ENCODE data around the gene SDR9C7.
"Not testable (repeated sequence)": the region's sequence is repeated elsewhere in the genome, so short reads cannot be mapped to it uniquely, and the experiment has no call there.

SDR9C7 gene

DNA sequence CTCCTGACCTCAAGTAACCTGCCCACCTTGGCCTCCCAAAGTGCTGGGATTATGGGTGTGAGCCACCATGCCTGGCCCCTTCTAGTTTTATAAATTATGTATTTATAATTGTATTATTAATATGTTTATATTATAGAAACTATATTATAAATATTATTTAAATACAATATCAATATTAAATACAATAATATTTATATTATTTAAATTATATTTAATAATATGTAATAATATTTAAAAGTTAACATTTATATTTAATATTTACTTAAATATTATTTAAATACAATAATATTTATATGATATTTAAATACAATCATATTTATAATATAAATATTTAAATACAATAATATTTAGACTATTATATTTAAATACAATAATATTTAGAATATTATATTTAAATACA is 20.0 kb downstream of the SDR9C7 start:
- FAIRE-seq = peak; percentile 100

DNA sequence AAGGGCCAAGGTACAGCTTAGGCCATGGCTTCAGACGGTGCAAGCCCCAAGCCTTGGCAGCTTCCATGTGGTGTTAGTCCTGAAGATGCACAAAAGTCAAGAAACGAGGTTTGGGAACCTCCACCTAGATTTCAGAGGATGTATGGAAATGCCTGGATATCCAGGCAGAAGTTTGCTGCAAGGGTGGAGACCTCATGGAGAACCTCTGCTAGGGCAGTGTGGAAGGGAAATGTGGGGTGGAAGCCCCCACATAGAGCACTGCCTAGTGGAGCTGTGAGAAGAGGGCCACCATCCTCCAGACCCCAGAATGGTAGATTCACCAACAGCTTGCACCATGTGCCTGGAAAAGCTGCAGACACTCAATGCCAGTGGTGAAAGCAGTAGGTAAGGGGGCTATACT is 24.8 kb downstream of the SDR9C7 start:
- FAIRE-seq = not testable (repeated sequence)

DNA sequence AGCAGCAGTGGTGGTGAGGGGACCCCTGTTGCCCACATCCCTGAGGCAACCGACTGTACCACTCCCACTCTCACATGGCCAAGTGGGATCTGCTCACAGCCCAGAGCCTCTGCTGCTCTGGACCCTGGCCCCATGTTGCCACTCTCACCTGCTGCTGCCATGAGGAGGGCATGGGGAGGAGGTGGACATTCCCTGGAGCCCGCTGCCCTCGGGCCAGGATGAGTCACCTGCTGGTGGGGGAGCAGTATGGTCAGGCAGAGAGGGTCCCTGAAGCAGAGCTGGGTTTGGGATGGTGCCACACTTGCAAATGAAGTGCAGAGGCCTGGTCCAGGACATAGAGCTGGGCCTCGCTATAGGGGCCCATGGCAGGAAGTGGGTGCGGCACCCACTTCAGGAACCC is 26.1 kb downstream of the SDR9C7 start:
- no peak for FAIRE-seq

GRCh38 chr12:56905852-56906251 is 28.4 kb downstream of the SDR9C7 start:
- no peak for FAIRE-seq

DNA sequence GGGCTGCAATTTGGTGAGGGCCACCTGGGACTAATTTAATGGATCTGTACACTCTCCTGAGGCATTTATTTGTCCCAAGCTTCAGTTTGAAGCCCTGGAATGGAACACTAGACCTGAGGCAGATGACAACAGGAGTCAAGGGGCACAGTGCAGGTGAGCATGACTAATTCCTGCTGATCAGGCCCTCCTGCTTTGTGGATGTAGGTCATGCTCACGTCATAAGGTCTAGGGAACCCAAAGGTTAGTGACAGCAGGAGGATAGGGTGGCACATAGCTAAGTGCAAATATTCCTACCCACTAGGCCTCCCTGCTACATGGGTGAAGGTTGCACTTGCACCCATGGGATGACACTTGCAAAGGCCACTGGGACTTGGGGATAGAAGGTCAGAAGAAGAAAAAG is 30.8 kb downstream of the SDR9C7 start:
- FAIRE-seq = no peak

- FAIRE-seq = not testable (repeated sequence)
Measured at GRCh38 chr12:56901313-56901712, 32.9 kb downstream of the SDR9C7 start.

- FAIRE-seq = no peak
Measured at GRCh38 chr12:56900583-56900982, 33.6 kb downstream of the SDR9C7 start.

DNA sequence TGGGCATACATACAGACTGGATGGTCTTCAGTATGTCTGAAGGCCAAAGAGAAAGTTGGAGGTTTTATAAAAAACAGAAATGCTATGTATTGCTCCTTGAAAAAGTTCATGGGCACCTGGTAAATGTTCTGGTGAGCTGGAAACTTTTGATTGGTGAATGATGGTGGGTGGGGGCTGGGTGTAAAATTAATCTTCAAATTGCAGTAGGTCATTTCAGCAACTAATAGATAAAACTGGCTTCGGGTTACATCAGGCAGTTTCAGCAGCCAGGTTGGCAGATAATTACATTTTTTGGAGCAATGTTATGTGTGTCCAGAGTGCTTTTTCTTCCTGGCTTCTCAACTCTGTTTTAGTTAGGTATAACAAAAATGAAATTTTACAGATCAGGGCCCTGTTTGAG is 35.3 kb downstream of the SDR9C7 start:
- FAIRE-seq = no peak

GRCh38 chr12:56897844-56898361 is 36.3 kb downstream of the SDR9C7 start:
- no peak for FAIRE-seq

- FAIRE-seq = no peak
Measured at GRCh38 chr12:56896082-56896481, 38.1 kb downstream of the SDR9C7 start.

GRCh38 chr12:56894698-56895368 is 39.4 kb downstream of the SDR9C7 start:
- FAIRE-seq = no peak

- not testable (repeated sequence) for FAIRE-seq
Measured at GRCh38 chr12:56891885-56892284, 42.3 kb downstream of the SDR9C7 start.

GRCh38 chr12:56886319-56886718 is 47.9 kb downstream of the SDR9C7 start:
- FAIRE-seq = no peak

- no peak for FAIRE-seq
Measured at GRCh38 chr12:56885316-56885715, 48.9 kb downstream of the SDR9C7 start.

DNA sequence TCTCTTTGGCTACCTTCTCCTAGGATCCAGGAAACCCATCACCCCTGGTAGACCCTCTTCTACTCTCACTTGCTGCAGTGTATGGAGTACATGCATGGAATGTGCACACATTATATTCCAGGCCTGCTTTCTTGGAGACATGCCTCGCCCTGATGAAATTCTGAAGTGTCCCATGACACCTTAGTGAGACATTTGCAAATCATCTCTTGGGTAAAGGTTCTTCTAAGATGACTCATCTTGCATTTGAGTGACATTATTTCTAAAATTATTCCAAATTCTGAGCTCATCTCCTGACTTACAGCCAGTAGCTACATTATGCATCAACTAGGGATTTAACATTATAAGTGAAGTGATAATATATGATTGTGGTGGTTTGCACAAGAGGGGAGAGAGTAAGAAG is 49.8 kb downstream of the SDR9C7 start:
- no peak for FAIRE-seq

DNA sequence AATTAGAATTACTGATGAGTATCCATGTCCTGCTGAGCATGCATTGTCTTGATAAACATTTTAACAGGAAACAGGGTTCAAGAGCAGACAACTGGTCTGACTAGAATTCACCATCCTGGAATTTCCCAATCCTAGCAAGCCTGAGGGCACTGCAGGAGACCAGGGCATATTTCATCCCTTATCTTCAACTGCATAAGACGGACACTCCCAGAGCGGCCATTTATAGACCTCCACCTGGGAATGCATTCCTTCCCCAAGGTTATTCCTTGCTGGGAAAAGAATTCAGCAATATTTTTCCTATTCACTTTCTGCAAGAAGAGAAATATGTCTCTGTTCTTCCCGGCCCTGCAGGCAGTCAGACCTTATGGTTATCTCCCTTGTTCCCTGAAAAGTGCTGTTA is 51.8 kb downstream of the SDR9C7 start:
- FAIRE-seq = not testable (repeated sequence)

GRCh38 chr12:56880125-56880992 is 53.8 kb downstream of the SDR9C7 start:
- no peak for FAIRE-seq

DNA sequence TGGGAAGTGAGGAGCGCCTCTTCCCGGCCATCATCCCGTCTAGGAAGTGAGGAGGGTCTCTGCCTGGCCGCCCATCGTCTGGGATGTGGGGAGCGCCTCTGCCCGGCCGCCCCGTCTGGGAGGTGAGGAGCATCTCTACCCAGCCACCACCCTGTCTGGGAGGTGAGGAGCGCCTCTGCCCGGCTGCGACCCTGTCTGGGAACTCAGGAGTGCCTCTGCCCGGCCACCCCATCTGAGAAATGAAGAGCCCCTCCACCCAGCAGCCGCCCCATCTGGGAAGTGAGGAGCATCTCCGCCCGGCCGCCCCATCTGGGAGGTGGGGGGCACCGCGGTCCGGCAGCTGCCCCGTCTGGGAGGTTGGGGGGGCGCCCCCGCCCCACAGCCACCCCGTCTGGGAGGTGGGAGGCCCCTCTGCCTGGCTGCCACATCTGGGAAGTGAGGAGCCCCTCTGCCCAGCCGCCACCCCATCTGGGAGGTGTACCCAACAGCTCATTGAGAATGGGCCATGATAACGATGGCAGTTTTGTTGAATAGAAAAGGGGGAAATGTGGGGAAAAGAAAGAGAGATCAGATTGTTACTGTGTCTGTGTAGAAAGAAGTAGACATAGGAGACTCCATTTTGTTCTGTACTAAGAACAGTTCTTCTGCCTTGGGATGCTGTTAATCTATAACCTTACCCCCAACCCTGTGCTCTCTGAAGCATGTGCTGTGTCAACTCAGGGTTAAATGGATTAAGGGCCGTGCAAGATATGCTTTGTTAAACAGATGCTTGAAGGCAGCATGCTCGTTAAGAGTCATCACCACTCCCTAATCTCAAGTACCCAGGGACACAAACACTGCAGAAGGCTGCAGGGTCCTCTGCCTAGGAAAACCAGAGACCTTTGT is 54.7 kb downstream of the SDR9C7 start:
- not testable (repeated sequence) for FAIRE-seq

DNA sequence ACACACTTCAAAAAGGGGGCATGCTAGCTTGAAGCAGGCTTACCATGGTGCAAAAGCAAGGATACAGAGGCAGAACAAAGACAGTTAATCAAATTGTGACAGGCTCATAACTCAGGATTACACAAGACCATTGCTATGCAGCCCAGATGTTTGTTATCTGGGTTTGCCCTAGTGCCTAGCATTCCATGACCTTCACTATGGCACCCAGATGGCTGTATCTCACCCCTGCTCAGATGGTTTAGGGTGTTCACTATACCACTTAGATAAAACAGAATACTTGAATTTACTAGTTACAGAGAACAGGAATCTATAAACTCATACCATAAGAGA is 56.2 kb downstream of the SDR9C7 start:
- no peak for FAIRE-seq

DNA sequence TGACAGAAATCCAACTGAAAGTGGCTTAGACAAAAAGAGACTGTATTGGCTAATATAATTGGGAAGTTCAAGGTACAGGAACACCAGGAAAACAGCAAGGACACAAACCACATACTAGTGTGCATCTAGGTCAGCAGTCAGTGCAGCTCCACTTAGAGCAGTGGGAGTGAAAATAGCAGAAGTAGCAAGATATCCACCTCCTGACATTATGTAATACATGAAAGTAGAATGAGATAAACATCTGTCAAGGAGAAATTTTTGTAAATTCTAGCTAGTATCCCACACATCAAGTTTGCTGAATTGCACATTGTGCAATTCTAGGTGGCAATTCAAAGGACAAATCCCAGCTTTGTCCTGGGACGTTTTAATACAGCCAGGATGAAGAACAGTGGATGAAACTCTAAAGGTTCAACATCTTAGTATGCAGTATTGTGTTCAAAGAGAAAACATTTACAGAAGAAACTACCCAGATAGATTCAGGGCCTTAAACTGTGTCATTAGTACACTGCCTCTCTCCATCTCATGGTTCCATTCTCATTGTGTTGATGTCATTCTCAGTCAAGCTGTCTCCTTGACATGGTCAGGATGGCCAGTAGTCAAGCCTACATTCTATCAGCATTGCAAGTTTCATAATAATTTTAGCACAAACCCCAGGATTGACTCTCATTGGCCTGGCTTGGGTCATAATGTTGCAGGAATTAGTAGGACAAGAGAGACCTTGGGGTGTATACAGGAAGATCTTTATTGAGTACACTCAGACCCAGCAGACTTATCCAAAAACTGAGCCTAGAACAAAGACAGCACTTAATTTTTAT is 56.8 kb downstream of the SDR9C7 start:
- no peak for FAIRE-seq

GRCh38 chr12:56874821-56875220 is 59.4 kb downstream of the SDR9C7 start:
- no peak for FAIRE-seq

- no peak for FAIRE-seq
Measured at GRCh38 chr12:56873382-56873781, 60.8 kb downstream of the SDR9C7 start.

All from A204.1 (cell line).